Measurements from ENCODE around the gene PSEN1.
A peak's percentile ranks its signal among the peaks of the same experiment; 100 is the strongest.

PSEN1 gene

DNA sequence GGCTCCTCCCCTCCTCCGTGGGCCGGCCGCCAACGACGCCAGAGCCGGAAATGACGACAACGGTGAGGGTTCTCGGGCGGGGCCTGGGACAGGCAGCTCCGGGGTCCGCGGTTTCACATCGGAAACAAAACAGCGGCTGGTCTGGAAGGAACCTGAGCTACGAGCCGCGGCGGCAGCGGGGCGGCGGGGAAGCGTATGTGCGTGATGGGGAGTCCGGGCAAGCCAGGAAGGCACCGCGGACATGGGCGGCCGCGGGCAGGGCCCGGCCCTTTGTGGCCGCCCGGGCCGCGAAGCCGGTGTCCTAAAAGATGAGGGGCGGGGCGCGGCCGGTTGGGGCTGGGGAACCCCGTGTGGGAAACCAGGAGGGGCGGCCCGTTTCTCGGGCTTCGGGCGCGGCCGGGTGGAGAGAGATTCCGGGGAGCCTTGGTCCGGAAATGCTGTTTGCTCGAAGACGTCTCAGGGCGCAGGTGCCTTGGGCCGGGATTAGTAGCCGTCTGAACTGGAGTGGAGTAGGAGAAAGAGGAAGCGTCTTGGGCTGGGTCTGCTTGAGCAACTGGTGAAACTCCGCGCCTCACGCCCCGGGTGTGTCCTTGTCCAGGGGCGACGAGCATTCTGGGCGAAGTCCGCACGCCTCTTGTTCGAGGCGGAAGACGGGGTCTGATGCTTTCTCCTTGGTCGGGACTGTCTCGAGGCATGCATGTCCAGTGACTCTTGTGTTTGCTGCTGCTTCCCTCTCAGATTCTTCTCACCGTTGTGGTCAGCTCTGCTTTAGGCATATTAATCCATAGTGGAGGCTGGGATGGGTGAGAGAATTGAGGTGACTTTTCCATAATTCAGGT, at the start of gene PSEN1:
Gene PSEN1 (plus strand): TSS at position 121 of the 839 bp plus-strand sequence. CDS start 11,513 bp downstream, outside the sequence.
- DNase-seq = peak; percentile 76

DNA sequence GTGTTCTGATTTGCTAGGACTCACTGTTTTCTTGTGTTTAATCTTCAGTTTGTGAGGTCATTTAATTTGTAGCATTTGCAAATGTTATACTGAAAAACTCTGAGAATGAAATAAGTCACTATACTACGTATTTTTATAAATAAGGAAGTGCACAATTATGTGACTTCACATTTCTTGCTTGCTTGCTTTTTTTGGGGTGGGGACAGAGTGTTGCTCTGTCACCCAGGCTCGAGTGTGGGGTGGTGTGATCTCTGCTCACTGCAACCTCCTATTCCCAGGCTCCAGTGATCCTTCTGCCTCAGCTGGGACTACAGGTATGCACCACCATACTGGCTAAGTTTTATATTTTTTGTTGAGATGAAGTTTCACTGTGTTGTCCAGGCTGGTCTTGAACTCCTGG, 45.3 kb upstream of the PSEN1 start:
- DNase-seq = no peak

DNA sequence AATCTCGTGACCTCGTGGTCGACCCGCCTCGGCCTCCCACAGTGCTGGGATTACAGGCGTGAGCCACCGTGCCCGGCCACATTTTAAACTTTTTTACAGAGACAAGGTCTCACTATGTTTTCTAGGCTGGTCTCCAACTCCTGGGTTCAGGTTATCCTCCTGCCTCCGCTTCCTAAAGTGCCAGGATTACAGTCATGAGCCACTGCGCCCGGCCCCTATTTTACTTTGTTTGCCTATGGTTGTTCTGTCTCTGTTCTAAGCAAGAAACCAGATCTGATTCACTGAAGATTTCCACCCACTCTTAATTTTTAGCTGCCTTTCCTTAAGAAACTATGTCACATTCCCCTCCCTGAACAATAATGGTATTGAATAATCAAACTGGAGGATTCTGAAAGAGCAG, 38.9 kb upstream of the PSEN1 start:
- DNase-seq = no peak

DNA sequence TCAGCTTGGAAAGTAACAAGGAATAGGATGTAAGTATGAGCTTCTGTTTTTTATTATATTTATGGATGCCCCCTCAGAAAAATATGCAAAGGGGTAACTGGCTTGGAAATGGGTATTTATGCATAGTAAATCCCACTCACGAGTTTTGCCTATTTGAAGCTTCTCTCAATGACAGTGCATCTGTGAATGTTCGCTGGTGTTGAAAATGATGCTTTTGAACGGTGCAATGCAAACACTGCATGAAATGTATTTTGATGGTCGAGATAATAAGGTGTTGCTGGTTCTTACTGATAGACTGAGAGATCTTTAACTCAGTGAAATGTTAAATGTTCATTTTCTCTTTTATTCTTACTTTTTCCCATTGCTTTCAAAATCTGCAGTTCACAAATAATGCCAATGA, 36.0 kb upstream of the PSEN1 start:
- no peak for DNase-seq

DNA sequence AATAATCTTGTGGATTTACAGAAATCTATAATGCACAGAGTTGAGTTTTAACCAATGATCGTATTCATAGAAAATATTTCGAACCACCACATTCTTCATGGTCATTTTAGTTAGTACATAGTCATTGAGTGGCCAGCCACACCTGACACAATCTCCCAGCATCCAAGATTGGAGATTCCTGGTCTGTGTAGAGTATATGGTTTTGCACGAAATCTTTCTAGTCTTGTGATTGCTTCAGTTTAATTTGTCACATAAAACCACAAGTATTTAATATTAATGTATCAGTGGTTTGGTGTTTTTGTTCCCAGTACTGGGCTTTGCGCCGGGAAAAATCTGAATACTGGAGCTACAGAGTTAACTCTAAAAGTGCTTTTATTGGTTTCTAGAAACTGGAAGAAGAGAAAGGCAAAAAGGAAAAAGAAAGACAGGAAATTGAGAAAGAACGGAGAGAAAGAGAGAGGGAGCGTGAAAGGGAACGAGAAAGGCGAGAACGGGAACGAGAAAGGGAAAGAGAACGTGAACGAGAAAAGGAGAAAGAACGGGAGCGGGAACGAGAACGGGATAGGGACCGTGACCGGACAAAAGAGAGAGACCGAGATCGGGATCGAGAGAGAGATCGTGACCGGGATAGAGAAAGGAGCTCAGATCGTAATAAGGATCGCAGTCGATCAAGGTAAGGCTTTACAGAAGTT, 33.4 kb upstream of the PSEN1 start:
- DNase-seq = no peak

DNA sequence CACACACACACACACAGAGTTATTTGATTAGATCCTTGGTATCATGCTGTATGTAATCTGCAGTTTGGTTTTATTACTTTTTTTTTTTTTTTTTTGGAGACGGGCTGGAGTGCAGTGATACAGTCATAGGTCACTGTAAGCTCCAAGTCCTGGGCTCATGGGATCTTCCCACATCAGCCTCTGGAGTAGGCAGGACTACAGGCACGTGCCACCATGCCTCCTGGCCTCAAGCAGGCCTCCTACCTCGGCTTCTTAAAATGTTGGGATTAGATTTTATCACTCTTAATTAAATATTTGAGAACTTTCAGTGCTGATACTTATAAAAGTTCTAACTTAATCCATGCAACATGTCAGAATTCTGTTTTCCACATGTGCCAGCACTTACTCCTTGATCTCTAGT, 31.3 kb upstream of the PSEN1 start:
- no peak for DNase-seq

DNA sequence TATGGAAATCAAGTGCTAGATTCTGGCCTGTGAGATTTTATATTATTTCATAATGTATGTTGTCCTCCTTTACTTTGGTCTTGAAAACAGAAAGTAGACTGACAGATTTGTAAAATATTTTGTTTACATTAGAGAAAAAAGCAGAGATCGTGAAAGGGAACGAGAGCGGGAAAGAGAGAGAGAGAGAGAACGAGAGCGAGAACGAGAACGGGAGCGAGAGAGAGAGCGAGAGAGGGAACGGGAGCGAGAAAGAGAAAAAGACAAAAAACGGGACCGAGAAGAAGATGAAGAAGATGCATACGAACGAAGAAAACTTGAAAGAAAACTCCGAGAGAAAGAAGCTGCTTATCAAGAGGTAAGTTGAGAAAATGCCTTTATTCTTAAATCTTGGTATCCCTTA, 30.6 kb upstream of the PSEN1 start:
- DNase-seq = no peak

DNA sequence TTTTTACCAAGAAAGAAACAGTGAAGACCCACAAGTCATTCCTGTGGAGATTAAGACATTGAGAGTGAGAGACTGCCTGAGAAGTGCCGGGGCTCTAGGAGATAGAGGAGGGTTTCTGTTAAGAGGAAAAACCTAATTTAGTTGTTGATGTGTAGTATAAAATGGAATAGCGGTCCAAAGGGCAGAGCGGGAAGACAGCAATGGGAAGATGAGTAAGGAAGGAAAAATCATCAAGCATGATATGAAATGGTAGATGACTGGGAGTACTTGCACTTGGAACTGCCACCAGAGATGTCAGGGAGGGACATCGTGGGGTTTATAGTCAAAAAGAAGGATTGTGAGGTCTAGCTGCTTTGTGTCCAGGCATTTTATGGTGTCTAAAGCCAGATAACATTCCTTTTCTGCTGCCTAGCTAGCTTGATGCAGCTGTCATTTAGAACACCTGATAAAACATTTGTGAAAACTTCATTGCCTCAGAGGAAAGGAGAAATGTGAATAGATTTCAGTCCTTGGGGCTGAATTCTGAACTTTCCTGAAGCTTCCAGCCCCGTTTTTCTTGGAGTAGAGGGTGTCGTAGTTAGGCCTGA, 20.1 kb upstream of the PSEN1 start:
- DNase-seq = no peak

DNA sequence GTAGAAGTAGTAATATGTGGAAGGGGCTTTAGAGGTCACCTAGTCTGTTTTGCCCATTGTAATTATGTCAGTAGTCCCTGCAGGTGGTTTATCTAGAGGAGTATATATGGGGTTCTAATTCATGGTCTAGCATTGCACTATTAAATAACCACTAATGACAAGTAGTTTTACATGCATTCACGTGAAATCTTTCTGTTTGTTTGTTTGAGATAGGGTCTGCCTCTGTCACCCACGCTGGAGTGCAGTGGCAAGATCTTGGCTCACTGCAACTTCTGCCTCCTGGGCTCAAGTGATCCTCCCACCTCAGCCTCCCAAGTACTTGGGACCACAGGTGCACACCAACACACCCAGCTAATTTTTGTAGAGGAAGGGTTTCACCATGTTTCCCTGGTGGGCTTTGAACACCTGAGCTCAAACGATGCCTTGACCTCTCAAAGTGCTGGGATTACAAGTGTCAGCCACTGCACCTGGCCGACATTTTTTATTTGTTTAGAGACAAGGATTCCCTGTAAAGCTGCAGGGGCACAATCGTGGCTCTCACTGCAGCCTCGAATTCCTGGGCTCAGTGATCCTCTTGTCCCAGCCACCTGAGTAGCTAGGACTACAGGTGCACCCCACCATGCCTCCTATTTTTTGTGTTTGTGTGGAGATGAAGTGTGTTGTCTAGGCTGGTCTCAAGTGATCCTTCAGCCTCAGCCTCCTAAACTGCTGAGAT, 12.0 kb upstream of the PSEN1 start:
- DNase-seq = no peak

DNA sequence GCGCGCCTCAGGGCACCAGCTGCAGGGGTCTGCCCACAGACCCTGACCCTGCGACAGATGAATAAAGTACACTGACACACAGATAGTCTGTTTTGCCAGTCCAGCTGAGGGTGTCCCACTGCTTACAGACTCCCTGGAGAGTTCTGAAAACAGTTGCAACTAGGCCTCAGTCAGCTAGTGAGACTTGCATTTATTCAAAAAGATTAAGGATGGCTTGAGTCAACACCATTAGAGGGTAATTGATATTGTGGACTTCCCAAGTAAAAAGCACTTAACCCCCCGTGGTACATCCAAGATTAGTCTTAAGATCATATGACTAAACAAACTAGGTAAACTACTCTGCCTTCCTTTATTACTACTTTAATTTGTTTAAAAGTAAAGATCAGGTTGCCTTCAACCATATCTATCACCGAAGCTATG, 11.1 kb upstream of the PSEN1 start:
- no peak for DNase-seq

DNA sequence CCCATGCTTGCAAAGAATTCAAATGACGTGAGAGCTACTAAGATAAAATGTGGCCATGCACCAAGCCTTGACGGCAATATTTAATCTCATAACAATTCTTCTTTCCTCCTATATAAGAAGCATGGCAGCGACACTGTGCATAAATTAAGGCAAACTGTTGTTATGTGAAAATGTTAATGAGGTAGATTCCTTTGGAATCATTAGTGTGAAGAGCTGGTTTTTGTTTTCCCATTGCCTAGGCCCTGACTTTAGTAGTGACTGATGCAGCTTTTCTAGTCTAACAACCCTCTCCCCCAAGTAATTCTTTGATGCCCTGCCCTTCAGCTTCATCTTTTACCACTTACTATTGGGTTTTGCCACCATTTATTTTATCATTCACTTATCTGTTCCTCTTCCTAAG, 10.6 kb upstream of the PSEN1 start:
- DNase-seq = no peak

DNA sequence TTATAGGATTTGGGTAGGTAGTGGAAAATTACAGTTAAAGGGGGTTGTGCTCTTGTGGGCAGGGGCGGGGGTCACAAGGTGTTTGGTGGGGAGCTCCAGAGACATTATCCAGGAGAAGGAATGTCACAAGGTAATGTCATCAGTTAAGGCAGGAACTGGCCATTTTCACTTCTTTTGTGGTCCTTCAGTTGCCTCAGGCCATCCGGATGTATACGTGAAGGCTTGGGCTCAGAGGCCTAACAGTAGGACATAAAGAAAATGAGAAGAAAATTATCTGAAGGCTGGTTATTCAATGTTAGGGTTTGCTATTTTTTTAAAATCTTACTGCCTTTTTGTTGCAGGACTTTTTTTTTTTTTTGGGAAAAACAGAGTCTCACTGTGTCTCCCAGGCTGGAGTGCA, 2.5 kb upstream of the PSEN1 start:
- no peak for DNase-seq

DNA sequence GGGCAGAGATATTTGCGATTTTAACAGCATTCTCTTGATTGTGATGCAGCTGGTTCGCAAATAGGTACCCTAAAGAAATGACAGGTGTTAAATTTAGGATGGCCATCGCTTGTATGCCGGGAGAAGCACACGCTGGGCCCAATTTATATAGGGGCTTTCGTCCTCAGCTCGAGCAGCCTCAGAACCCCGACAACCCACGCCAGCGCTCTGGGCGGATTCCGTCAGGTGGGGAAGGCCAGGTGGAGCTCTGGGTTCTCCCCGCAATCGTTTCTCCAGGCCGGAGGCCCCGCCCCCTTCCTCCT, 271 bp upstream of the PSEN1 start:
- DNase-seq = no peak

DNA sequence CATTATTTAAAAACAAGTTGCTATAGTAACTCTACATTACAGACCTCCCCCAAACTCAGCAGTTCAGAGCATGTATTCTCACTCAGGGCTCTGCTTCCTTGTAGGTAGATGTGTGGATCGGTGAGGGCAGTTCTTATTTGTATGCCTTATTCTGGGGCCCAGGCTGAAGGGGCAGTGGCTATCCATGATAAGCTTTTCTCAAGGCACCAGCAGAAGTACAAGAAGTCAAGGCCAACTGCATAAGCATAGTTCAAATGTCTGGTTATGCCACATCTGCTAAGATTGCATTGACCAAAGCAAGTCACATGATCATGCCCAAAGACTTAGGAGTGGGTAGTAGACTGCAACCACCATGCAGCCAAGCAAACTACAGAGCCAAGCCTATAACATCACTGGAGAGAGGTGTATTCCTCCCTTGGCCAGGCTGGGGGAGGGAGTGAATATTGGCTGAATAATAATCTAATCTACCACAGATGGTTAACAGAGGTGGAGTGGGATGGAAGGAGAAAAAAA, 4.6 kb downstream of the PSEN1 start:
- DNase-seq = no peak

DNA sequence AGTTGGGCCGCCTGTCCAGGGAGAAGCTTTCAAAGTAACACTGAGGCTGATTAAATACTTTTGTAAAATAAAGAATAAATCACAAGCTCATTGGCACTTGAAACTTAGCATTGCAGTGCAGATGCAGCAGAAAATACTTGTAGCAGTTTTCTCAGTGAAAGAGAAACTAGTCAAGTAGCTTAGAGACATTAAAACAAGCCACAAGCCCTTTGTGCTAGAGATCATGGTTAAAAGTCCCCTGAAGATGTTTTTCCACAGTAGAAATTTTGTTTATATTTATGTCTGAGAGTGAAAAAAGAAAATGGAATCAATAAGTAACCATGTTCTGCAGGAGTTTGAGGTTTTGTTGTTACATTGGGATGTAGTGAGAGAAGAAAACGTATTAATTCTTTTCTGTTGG, 5.9 kb downstream of the PSEN1 start:
- no peak for DNase-seq

DNA sequence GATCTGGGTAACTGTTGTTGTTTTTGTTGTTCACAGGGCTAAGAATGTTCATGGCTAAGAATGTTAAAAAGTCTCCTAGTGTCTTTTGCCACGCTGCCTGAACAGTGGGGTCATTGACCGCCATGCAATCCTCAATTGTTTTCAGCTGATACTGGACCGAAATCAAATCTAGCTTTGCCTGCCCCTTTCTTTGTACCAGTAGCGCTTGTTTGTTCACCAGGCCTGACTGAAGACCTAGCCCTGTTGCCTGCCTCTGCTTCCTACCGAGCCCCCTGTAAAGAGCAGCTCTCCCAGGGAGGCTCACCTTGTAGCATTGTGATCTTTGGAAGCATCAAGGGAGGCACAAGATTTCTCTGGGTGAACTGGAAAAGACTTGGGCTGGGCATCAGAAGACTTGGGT, 6.7 kb downstream of the PSEN1 start:
- no peak for DNase-seq

DNA sequence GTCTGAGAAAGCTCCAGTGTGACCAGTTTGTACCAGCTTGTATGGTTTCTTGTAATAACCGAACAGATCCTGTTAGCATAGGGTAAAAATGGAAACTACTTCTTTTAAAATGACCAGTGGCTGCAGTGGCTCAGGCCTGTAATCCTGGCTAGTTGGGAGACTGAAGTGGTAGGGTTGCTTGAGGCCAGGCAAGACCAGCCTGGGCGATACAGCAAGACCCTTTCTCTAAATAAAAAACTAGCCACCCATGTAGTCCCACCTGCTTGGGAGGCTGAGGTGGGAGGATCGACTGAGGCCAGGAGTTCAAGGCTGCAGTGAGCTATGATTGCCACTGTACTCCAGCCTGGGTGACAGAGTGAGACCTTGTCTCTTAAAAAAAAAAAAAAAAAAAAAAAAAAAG, 7.3 kb downstream of the PSEN1 start:
- no peak for DNase-seq

DNA sequence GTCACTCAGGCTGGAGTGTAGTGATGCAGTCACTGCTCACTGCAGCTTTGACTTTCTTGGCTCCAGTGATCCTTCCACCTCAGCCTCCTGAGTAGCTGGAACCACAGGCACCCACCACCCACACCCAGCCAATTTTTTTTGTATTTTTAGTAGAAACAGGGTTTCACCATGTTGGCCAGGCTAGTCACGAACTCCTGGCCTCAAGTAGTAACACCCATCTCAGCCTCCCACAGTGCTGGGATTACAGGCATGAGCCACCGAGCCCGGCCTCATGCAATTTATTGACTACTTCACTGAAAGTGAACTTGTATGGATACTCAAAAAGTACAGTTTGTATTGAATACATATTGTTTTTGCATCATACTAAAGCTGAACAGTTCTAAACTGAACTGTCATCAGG, 9.1 kb downstream of the PSEN1 start:
- DNase-seq = no peak

DNA sequence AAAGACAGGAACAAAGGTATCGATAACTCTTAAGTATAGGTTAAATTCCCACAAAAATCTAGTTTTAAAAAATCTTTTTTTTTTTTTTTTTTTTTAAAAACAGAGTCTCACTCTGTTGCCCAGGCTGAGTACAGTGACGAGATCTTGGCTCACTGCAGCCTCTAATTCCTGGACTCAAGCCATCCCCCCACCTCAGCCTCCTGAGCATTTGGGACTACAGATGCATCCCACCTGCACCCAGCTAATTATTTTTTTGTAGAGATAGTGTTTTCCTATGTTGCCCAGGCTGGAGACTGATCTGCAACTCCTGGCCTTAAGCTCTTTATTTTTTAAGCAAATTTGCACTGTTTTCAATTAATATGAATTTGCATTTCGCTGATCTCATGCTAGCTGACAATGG, 9.8 kb downstream of the PSEN1 start:
- no peak for DNase-seq

DNA sequence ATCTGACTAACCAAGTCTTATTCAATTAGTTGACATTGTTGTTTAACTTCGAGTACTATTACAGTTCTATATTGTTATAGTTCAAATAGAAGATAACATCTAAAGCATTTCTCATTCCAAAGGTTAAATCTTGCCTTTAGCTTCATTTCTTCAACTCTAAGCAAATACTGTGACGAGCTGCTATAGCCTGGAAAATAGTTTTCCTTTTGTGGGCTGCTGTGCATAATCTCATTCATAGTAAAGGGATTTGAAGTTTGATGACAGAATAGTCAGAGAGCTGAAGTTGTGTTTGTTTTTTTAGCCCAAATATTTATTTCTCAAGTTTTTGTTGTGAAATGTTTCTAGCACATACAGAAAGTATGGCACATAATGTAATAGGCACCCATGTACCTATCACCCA, 13.4 kb downstream of the PSEN1 start:
- DNase-seq = no peak

DNA sequence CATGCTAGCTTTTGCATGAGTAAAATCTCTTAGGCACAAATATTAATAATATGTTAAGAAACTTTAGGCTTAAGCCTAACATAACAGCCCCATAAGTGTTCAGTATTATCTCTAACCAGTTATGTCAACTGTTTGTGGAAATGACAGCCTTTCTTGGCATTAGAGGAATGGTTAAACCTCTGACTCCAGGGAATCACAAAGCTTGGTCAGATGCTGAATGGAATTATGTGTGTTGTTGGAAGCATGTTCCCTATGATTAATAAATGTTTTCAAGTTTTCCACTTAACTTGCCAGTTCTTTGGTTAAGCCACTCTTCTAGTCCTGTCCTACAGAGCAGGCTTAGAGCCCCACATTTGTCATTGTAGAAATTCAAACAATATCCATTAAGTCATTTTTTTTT, 17.0 kb downstream of the PSEN1 start:
- DNase-seq = no peak

DNA sequence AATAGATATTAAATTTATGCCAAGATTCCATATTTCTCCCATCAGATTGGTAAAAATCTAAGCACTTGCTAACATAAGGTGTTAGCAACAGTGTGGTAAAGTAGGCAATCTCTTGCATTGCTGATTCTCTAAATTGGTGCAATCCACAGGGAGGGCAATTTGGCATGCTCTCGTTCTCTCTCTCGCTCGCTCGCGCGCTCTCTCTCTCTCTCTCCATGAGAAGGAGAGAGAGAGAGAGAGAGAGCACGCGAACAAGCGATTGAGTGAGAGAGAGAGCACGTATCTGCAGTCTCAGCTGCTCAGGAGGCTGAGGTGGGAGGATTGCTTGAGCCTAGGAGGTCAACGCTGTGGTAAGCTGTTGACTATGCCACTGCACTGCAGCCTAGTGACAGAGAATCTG, 25.9 kb downstream of the PSEN1 start:
- no peak for DNase-seq

DNA sequence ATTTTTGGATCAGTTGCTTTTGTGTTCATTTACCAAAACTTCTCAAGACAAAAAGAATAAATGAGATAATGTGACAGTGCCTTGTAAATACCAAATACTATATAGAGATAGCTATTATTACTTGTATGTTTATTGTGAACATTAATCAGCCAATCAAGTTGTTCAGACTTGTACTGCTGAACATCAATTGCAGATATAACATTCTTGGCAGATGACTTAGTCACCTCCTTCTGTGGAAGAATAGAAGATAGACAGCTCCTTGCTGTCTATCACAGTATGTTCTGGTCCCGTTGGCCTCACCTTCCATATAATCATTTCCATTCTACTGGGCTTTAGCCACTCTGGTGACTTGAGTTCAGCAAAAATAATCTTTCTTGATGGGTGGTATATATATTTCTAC, 30.1 kb downstream of the PSEN1 start:
- no peak for DNase-seq

DNA sequence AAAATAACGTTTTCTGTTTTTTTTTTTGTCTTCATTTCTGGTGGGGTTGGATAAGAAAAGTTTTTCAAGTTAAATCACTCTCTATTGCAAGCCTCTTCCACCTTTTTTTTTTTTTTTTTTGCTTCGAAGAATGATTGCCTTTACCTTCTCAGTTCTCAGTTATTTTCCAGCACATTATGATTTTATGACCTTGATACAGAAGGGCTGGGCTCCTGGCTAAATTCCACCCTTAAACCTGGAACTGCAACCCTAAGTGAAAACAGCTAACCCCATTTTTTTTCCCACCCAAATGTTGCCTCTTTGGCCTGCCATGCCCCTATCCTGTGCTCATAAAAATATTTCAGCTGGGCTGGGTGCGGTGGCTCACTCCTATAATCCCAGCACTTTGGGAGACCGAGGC, 31.4 kb downstream of the PSEN1 start:
- DNase-seq = no peak
